Fibroblast of skin of right biceps (primary cell): ENCODE results near the gene MSH2.
"Not testable (repeated sequence)": the region's sequence is repeated elsewhere in the genome, so short reads cannot be mapped to it uniquely, and the experiment has no call there.

Source experiments
- DNase-seq: peaks from one replicate; pipeline ENCODE4 v3.0.0-alpha.2; 2013

The MSH2 gene

DNA sequence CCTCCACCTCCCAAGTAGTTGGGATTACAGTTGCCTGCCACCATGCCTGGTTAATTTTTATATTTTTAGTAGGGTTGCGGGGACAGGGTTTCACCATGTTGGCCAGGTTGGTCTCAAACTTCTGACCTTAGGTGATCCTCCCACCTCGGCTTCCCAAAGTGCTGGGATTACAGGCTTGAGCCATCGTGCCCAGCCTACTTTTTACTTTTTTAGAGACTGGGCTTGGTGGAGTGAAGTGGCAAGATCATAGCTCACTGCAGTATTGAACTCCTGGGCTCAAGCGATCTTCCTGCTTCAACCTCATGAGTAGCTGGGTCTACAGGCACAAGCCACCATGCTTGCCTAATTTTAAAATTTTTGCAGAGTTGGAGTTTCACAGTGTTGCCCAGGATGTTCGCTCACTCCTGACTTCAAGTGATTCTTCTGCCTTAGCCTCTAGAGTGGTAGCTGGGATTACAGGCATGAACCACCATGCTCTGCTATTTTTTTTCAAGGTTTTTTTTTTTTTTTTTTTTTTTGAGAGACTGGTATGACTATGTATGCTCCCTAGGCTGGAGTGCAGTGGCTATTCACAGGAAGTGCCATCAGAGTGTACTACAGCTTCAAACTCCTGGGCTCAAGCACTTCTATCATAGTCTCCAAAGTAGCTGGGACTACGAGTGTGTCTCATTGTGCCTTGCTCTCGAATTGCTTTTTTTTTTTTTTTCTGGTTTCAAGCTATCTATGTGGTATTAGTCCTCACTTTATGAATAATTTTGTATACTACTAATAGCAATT, 11.9 kb downstream of the MSH2 start:
- DNase-seq = no peak

DNA sequence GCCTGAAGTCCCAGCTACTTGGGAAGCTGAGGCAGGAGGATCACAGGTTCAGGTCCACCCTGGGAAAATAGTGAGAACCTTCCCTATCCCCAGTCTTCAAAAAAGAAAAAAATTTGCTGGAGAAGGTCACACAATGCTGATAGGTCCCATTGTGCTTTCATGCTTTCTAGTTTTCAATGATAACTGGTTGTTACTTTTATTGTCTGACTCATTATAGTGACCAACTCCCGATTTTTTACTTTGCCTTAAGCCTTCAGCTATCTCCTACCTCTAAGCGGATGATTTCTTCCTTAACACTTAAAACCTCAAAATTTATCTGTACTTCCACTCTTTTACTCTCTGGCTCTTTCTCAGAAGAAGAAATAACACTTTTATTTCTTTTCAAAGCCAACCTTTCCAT, 17.3 kb downstream of the MSH2 start:
- DNase-seq = no peak

DNA sequence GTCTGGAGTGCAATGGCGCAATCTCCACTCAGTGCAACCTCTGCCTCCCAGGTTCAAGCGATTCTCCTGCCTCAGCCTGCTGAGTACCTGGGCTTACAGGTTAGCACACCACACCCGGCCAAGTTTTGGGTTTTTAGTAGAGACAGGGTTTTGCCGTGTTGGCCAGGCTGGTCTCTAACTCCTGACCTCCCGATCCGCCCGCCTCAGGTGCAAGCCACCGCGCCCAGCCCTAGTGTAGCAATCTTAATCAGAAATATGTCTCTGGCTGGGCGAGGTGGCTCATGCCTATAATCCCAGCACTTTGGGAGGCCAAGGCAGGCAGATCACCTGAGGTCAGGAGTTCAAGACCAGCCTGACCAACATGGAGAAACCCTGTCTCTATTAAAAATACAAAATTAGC, 17.7 kb downstream of the MSH2 start:
- DNase-seq = not testable (repeated sequence)

DNA sequence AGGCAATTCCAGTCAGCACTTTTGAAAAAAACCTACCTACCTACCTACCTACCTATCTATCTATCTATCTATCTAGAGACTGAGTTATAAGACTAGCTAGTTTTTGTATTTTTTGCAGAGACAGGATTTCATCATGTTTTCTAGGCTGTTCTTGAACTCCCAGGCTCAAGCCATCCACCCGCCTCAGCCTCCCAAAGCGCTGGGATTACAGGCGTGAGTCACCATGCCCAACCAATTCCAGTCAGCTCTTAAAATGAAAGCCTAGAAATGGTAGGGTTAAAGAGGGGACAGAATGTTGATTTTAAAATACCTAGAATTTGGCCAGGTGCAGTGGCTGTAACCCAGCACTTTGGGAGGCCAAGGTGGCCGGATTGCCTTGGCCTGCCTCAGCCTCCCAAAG, 19.1 kb downstream of the MSH2 start:
- peak; percentile 29 for DNase-seq

DNA sequence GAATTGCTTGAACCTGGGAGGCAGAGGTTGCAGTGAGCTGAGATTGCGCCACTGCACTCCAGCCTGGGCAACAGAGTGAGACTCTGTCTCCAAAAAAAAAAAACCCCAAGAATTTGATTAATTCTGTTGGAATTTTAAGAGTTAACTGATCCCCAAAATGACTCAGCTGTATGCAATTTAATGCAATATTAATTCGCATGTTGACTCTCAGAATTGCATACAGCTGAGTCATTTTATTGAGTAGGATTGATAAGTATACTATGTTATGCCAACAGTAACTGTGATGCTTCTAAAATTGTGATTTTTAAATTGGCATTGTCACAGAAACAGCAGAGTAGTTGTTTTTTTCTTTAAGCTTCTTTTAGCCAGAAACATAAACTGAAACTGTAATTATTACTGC, 19.6 kb downstream of the MSH2 start:
- peak; percentile 87 for DNase-seq

DNA sequence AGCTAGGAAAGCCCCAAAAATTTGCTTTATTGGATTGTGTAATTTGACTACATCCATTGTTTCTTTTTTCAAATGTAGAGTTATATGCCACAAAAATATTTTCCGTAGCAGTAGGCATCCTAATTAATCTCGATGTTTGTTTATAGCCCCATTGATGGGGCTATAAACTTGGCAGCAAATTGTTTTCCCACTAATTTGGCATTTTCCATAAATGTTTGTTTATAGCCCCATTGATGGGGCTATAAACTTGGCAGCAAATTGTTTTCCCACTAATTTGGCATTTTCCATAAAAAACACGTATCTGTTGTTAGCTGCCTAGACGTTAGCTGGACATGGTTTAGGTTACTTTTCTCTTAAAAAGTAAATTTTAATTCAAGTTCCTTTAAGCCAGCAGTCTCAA, 23.8 kb downstream of the MSH2 start:
- no peak for DNase-seq

DNA sequence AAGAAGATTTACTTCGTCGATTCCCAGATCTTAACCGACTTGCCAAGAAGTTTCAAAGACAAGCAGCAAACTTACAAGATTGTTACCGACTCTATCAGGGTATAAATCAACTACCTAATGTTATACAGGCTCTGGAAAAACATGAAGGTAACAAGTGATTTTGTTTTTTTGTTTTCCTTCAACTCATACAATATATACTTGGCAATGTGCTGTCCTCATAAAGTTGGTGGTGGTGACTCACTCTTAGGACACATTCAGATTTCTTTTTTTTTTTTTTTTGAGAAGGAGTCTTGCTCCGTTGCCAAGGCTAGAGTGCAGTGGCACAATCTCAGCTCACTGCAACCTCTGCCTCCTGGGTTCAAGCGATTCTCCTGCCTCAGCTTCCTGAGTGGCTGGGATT, 26.8 kb downstream of the MSH2 start:
- DNase-seq = peak; percentile 26

DNA sequence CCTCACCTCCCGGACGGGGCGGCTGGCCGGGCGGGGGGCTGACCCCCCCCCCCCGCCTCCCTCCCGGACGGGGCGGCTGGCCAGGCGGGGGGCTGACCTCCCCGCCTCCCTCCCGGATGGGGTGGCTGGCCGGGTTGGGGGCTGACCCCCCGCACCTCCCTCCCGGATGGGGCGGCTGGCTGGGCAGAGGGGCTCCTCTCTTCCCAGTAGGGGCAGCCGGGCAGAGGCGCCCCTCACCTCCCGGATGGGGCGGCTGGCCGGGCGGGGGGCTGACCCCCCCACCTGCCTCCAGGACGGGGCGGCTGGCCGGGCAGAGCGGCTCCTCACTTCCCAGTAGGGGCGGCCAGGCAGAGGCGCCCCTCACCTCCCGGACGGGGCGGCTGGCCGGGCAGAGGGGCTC, 30.1 kb downstream of the MSH2 start:
- DNase-seq = not testable (repeated sequence)

DNA sequence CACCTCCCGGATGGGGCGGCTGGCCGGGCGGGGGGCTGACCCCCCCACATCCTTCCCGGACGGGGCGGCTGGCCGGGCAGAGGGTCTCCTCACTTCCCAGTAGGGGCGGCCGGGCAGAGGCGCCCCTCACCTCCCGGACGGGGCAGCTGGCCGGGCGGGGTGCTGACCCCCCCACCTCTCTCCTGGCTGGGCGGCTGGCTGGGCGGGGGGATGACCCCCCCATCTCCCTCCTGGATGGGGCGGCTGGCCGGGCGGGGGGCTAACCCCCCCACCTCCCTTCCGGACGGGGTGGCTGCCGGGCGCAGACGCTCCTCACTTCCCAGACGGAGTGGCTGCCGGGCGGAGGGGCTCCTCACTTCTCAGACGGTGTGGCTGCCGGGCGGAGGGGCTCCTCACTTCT, 30.5 kb downstream of the MSH2 start:
- not testable (repeated sequence) for DNase-seq

DNA sequence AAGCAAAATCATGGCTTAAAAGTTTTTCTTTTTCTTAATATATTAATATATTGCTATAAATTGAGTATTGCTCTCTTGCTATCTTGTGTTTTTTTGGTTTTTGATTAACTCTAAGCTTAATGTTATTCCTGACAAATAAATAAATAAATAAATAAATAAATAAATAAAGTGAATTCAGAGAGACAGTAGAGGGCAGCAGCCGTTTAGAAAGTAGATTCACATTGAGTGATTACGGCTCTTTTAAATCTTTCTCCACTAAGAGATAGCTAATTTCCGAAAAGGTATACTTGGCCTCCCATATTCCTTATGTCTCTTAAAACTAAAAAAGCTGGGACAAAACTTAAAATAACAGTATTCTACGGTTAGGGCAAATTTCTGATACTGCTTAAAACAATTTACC, 34.3 kb downstream of the MSH2 start:
- DNase-seq = peak; percentile 43

DNA sequence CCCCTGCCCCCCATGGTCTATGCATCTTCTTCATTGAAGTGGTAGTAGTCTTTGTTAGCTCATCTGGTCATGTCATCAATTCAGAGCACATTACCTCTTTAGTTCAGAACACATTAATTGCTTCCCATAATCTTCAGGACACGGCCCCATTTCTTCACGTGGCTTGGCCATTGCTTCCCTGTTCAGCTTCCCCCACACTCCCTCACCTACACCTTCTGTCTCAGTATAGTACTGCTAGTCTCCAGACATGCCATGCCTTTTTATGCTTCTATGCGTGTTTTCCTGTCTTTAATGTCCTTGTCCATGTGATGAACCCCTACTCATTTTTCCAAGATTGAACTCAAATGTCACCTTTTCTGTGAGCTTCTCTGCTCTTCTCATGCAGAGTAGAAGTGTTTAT, 35.1 kb downstream of the MSH2 start:
- no peak for DNase-seq

DNA sequence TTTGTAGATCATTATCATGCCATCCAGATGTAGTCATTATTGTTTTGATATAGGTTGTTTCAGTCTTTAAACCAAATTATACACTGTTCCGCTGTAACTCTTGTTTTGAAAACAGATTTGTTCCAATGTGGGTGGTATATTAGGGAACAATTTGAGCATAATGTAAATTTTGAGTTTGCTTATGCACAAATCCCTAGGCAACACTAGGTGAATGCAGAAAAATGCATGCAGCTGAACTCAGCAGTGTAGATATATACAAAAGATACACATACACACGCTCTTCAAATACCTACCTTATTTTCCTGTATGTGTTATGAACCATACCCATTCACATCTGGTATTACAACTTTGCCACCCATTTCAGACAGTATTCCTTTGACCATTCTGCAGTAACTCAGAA, 35.8 kb downstream of the MSH2 start:
- no peak for DNase-seq

DNA sequence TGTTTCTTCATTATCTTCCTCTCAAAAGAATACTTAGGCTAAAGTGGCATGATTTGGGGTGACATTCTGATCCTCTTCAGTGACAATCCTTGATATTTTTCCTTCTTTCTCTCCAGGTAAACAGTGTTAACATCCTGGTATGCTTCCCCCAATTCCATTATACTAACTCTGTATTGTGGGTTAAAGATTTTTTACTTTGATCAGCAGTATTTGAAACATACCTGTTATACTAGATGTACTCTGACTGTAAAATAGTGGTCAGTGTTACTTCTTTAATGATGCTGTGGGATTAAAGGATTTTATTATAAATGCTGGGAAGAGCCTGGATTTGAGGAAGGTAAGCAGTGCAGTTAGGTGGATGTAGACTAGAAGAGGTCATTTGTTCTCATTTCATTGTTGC, 48.8 kb downstream of the MSH2 start:
- DNase-seq = no peak

DNA sequence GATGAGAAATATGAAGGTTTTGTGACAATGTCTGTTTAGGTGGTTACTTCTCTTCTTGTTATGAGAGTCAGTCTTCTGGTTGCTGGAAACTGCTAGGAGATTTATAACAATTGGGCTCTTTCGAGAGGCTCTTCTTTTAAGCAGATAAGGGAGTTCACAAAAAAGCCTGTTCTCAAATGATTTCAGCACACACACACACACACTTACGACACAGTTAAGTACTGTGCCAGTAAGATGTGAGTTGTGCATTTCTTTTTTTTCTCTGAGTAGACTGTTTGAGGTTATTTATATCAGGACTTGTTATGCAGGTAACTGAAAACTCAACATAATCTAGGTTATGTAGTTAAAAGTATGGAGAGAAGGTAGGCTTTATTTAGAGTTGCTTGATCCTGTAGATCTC, 49.8 kb downstream of the MSH2 start:
- DNase-seq = no peak

DNA sequence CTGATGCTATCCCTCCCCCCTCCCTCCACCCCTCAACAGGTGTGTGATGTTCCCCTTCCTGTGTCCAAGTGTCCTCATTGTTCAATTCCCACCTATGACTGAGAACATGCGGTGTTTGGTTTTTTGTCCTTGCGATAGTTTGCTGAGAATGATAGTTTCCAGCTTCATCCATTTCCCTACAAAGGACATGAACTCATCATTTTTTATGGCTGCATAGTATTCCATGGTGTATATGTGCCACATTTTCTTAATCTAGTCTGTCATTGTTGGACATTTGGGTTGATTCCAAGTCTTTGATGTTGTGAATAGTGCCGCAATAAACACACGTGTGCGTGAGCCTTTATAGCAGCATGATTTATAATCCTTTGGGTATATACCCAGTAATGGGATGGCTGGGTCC, 51.9 kb downstream of the MSH2 start:
- DNase-seq = not testable (repeated sequence)

DNA sequence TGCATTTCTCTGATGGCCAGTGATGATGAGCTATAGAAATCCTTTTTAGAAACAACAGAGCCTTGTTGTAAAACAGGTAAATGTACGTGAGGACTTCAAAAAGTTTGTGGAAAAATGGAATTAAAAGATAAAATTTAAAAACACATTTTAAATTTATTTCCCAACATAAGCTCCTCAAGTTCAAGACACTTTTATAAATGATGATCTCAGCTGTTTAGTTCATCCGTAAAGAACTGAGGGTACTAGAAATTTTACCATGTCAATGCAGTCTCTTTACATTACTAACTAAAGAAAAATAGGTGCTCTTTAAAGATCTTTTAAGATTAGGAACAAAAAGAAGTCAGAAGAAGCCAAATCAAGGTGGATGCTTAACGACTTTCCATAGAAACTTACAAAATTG, 52.5 kb downstream of the MSH2 start:
- no peak for DNase-seq

DNA sequence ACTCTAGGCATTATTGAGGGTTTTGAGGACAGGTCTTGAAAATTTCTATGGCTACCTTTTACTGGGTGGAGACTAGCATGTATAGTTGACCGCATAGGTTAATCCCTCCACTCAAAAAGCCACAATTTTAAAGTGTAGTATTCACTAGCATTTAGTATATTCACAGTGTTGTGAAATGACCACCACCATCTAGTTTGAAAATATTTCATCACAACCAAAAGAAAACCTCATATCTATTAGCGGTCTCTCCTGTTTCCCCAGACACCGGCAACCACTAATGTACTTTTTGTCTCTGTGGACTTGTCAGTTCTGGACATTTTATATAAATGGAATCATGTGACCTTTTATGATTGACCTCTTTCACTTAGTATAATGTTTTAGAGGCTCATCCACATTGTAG, 53.9 kb downstream of the MSH2 start:
- no peak for DNase-seq

DNA sequence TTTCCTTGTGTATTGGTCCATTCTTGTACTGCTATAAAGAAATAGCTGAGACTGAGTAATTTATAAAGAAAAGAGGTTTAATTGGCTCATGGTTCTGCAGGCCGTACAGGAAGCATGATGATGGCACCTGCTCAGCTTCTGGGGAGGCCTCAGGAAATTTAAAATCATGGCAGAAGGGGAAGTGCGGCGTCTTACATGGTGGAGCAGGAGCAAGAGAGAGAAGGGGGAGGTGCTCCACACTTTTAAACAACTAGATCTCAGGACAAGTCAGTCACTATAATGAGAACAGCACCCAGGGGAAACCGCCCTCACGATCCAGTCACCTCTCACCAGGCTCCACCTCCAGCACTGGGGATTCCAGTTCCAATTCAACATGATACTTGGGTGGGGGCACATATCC, 54.3 kb downstream of the MSH2 start:
- no peak for DNase-seq

DNA sequence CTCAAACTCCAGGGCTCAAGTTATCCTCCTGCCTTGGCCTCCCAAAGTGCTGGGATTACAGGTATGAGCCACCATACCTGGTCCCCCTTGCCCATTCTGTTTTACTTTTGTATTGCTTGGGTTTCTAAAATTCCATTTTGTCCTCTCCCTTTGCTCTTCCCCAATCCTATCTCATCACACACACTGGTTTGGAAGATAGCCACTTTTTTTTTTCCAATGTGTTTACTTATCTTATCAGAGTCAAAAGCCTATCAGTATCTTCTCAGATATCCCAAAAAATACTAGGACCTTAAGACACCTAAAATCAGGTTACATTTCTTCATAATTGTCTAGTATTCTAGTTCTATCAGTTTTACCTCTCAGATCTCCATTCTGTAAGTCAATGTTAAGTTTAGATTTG, 56.1 kb downstream of the MSH2 start:
- DNase-seq = no peak

DNA sequence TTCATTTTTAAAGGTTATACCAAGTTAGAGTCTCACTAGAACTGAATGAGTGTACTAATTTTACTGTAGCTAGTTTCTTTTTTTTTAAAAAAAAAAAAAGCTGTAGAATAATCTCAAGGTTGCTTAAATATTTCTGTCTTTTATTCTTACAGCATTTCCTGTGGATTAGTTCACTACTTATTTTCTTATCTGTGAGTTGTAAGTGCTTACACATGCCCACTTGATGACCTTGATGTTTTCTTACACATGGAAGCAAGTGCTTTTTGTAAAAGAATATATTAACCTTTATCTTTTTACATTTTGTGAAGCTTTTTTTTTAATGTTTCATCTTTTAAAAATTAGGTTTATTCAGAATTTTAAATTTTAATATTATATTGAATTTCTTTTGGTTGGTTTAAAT, 57.8 kb downstream of the MSH2 start:
- no peak for DNase-seq

DNA sequence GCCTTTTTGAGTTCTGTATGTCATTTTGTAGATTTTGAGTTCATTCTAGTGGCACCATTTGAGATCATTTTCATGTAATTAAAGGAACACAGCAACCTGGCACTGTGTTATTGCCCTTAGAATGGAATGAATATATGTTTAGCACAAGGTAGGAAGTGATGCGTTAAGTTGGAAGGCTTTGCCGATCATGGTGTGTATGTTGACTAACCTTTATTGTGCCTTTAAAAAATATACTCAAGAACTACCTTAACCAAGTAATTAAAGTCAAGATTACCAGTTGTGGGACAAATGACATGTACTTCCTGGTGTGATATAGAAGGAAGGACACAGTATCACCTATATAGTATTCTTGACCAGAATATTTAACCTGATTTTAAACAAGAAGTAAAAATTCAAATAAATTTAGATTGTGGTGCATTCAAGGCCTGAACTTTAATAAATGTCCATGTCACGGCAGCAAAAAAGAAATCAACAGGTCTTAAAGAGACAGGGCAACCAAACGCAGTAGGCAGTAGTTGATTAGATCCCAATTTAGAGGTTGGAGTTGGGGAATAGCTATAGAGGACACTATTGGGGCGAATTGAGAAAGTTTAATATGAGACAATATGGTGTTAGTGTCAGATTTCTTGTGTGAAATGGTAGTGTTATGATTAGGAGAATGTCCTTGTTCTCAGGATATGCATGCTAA, 68.6 kb downstream of the MSH2 start:
- DNase-seq = no peak

DNA sequence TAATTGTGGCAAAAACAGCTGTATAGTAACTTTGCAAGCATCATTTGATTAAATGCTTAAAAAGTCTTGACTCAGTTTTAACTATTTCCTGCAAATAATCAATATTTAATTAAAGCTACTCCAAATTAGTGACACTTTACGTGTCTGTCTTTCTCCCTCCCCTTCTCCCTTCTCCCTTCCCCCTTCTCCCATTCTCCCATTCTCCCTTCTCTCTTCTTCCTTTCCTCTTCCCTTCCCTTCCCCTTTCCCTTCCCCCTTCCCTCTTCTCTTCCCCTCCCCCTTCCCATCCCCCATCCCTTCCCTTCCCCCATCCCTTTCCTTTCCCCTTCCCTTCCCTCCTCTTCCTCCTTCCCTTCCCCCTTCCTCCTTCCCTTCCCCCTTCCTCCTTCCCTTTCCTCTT, 76.9 kb downstream of the MSH2 start:
- DNase-seq = no peak

DNA sequence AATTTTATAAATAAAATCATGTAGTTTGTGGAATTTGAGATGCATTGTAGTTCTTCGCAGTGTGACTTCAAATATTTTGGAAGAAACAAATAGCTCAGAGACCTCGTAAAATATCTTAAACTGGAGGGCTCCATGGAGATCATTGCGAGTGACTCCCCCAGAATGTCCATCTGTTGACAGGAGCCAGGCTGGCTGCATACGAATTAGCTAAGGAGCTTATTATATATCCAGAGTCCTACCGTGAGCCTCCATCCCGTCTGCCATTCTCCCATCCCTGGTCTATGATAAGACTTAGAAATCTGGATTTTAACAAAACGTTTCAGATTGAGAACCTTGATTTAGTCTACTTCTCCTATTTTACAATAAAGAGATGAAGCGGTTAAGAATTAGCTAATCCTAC, 80.2 kb downstream of the MSH2 start:
- DNase-seq = no peak

DNA sequence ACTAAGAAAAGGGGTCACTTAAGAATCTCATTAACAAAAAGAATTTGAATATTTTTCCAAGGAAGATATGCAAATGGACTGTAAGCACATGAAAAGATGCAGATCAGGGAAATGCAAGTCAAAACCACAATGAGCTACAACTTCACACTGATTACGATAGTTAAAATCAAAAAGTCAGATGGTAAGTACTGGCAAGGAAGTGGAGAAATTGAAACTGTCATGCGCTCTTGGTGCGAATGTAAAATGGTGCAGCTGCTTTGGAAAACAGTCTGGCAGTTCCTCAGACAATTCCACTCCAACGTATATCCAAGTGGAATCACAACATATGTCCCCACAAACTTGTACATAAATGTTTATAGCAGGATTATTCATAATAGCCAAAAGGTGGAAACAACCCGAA, 81.4 kb downstream of the MSH2 start:
- DNase-seq = no peak

DNA sequence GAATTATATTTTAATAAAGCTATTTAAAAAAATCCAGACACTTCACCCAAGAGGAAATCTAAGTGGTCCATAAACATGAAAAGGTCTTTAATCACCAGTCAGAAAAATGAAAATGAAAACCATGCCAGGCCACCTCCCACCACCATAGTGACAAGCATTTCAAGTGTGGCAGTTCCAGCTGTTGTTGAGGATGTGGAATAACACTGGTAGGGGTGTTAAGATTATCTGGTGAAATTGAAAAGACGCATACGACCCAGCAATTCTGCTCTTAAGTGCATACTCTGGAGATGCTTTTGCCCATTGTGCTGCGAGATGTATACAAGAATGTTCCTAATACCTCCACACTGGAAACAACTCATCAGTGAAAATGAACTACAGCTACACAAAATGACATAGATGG, 82.2 kb downstream of the MSH2 start:
- DNase-seq = no peak
